Activated T-helper 1 cell treated with anti-CD3 and anti-CD28 coated beads, Interleukin-12 subunit alpha, Interleukin-12 subunit beta, Interleukin-2, Interleukin-4 antibody, amounts not matched to agents 30 ng/mL and 10 ng/mL and 1 ng/mL, durations not matched to agents 14 hours and 24 hours and 36 hours (primary cell): ENCODE data around the gene TMEM154. TPM values are rescaled to one million over a fixed set of nuclear protein-coding genes. Genes with fewer than 3 reads are reported as not detected.

ENCODE experiments used
- DNase-seq: peaks from one replicate; pipeline ENCODE4 v3.0.0; 2021; ENCODE audit warnings: low spot score
- H3K27ac Mint-ChIP-seq: one replicate; pipeline ENCODE4 v1.8.0; 2021; ENCODE audit warnings: mild to moderate bottlenecking, mixed read lengths
- H3K27me3 Mint-ChIP-seq: one replicate; pipeline ENCODE4 v1.8.0; 2022; ENCODE audit warnings: mild to moderate bottlenecking, moderate library complexity, mixed read lengths; ENCODE audit not compliant: insufficient read depth
- H3K36me3 Mint-ChIP-seq: one replicate; pipeline ENCODE4 v1.8.0; 2021; ENCODE audit warnings: low read depth, mixed read lengths
- H3K4me1 Mint-ChIP-seq: one replicate; pipeline ENCODE4 v1.8.0; 2021; ENCODE audit warnings: low read depth, mixed read lengths
- H3K4me3 Mint-ChIP-seq: one replicate; pipeline ENCODE4 v1.8.0; 2021; ENCODE audit warnings: mild to moderate bottlenecking, moderate library complexity, mixed read lengths
- H3K9me3 Mint-ChIP-seq: one replicate; pipeline ENCODE4 v1.8.0; 2021; ENCODE audit warnings: mixed read lengths
- intact Hi-C: fragments of 100-400 bp; cut with micrococcal nuclease; formaldehyde crosslinking; loops from one replicate; pipeline ENCODE4 v1.15.1; 2024
- total RNA-seq: library from RNA; stranded (reverse); gene quantifications from 2 replicates; pipeline ENCODE4 v1.2.3, GENCODE V29; 2022

Gene TMEM154
- total RNA-seq, 1 donor from 2014 or later: 13.0 TPM

DNA sequence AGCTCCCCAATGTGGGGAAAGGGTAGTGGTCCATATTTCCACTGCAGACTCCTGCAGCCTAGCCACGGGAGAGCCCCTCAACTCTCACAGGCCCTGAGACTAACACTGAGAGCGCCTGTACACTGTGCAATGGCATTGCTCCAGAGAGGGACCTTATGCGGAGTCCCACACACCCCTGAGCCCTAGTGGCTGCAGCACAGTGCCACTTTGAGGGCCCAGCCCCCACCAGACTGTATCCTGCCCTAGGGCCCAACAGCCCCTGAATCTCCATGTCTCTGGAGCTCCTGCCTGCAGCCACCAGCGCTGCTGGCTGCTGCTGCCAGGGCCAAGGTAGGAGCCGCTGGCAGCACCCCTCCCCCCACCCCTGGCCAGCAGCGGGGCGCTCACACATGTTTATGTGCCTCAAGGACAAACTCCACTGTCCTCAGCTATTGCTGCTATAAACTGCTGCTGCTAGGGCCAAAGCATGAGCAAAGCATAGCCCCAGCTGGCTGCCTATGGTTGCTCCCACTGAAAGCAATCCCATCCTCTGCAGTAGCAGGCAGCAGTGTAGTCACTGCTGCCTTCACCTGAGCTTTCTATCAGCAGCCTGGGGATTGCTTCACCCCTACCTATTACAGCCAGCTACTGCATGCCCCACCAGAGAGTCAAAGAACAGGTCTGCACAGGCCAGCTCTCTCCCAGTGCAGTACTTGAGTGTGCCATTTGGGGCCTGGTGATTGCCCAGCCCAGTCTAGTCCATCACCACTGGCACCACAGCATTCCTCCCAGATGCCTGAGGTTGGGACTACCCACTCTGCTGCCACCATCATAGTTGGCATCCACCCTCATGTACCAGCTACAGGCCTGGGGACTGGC, 24.3 kb downstream of the TMEM154 start:
- peaks cover 2% of the 10 kb centered on the region for H3K27me3 Mint-ChIP-seq
- H3K4me3 Mint-ChIP-seq: no peak overlapping the region
- intact Hi-C loops: no loop called here
- H3K27ac Mint-ChIP-seq: no peak overlapping the region
- H3K9me3 Mint-ChIP-seq: peaks cover 38% of the 10 kb centered on the region
- peaks cover 36% of the 10 kb centered on the region for H3K36me3 Mint-ChIP-seq
- H3K4me1 Mint-ChIP-seq: peaks cover 27% of the 10 kb centered on the region
- DNase-seq: no peak

DNA sequence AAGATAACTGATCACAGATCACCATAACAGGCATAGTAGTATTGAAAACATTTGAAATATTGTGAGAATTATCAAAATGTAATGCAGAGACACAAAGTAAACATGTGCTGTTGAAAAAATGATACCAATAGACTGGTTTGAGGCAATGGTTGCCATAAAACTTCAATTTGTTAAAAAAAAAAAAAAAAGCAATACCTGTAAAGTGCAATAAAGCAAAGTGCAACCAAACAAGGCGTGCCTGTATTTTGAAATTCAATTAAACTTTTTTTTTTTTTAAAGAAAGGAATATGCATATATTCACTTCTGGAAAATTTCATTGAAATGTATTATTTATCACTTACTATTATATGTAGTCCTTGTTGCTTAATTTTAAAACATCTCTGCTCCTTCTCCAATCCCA, 27.7 kb downstream of the TMEM154 start:
- Mint-ChIP-seq H3K9me3 (peaks cover 12% of the 10 kb centered on the region), H3K27ac (no peak overlapping the region), H3K4me1 (peaks cover 26% of the 10 kb centered on the region), H3K27me3 (peaks cover 3% of the 10 kb centered on the region), H3K36me3 (peaks cover 33% of the 10 kb centered on the region), H3K4me3 (no peak overlapping the region)
- intact Hi-C loops: no loop called here
- DNase-seq: no peak

DNA sequence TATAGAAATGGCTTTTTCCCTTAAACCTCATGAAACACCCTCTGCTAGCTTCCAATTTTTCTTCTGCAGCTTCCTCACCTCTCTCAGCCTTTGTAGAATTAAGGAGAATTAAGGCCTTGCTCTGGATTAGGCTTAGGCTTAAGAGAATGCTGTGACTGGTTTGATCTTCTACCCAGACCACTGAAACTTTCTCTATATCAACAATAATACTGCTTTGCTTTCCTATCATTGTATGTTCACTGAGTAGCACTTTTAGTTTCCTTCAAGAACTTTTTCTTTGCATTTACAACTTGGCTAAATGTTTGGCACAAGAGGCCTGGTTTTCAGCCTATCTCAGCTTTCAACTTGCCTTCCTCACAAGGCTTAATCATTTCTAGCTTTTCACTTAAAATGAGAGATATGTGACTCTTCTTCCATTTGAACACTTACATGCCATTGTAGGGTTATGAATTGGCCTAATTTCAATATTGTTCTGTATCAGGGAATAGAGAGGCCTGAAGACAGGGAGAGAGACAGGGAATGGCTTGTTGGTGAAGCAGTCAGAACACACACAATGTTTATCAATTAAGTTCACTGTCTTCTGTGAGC, 28.2 kb downstream of the TMEM154 start:
- no peak for DNase-seq
- Mint-ChIP-seq H3K27ac (peak overlapping the region; percentile 14), H3K4me1 (peaks cover 26% of the 10 kb centered on the region), H3K36me3 (peaks cover 33% of the 10 kb centered on the region), H3K4me3 (no peak overlapping the region), H3K9me3 (peaks cover 6% of the 10 kb centered on the region), H3K27me3 (peaks cover 3% of the 10 kb centered on the region)
- intact Hi-C loops: no loop called here

DNA sequence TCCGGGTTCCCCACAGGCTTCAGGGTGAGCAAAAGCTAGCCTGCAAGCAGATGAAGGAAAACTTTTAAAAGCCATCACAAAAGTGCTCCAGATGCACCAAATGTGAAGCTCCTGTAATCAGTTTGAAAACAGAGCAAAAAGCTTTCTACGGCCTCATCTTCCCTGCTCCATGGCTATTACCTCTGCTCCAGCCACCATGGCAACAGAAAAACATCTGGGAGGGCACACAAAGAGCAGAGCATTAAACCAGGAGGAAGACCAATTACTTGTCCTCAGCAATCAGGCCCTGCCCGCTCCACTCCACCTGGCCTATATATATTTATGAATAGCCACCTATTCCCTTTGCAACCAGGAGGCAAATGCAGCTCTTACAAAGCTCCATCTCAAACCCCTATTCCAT, 33.6 kb downstream of the TMEM154 start:
- peaks cover 38% of the 10 kb centered on the region for H3K4me1 Mint-ChIP-seq
- no peaks in the 10 kb centered on the region for H3K9me3 Mint-ChIP-seq
- intact Hi-C loops: no loop called here
- H3K4me3 Mint-ChIP-seq: no peak overlapping the region
- H3K27me3 Mint-ChIP-seq: peaks cover 3% of the 10 kb centered on the region
- H3K36me3 Mint-ChIP-seq: peaks cover 32% of the 10 kb centered on the region
- DNase-seq: no peak
- H3K27ac Mint-ChIP-seq: no peak overlapping the region

DNA sequence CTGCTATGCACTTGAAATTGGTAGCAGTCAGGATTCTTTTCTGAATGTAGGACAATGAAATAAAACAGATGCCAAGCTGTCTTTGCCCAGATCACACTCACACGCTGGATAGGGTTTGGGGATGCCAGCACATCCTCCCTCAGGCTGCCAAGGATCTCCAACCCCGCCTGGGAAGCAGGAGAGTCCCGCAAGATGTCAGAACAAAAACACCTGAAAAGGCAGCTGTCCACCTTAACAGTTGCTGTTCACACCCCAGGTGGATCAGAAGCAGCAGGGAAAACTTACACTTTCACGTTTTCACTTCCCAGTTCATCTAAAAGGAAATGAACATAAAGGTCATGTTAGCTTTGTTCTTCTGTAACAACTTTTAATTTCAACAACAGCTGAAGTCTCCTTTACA, 35.7 kb downstream of the TMEM154 start:
- H3K27me3 Mint-ChIP-seq: no peaks in the 10 kb centered on the region
- intact Hi-C loops: loop anchor here (5.0 kb wide), 1 partner anchor 92 kb away; no protein-coding TSS in a partner anchor

DNA sequence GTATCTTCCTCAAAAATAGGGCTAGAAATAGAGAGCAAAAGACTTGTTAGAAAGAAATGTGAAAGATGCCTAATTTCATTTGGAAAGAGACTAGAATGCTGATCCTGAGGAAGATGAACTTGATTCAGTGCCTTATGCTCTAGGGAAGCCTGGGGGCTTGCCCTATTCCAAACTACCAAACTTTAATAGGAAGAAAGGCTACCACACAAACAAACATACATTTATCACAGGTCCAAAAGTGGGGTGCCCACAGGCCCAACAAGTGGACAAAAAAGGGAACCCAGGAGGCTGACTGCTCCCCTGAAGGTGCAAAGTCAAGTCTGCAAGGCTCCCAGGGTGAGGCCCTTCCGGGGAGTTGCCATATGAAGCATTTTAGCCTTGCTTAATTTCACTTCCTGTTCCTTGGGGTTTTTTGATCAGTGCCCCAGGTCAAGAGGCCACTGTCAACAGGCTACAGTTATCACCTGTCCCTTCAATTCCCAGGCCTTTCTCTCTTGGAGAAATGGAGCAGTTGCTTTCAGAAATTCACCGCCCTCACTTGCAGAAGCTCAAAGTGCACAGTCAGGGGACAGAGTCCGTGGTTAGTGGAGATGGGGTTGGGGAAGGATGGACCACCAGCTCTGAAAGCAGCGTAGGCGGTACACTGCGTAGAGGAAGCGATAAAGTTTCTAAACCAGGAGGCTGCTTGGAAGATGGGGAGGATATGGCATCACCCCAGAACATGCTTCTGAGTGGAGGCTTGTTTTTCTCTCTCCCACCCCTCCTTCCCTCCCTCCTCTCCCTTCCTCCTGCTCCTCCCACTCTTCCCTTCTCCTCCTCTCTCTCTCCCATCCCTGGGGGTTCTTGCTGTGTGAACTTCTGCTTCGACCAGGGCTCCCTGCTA, 36.4 kb downstream of the TMEM154 start:
- Mint-ChIP-seq H3K9me3 (no peaks in the 10 kb centered on the region), H3K36me3 (peaks cover 24% of the 10 kb centered on the region), H3K27ac (peak overlapping the region; percentile 63), H3K4me3 (no peak overlapping the region), H3K4me1 (peaks cover 34% of the 10 kb centered on the region), H3K27me3 (no peaks in the 10 kb centered on the region)
- DNase-seq: no peak
- intact Hi-C loops: loop anchor here (5.0 kb wide), 1 partner anchor 91 kb away; no protein-coding TSS in a partner anchor

More for the DNA sequence above, 35.7 kb downstream of the TMEM154 start:
- no peak overlapping the region for H3K27ac Mint-ChIP-seq
- H3K4me1 Mint-ChIP-seq: peaks cover 34% of the 10 kb centered on the region
- DNase-seq: no peak
- H3K36me3 Mint-ChIP-seq: peaks cover 24% of the 10 kb centered on the region
- H3K9me3 Mint-ChIP-seq: no peaks in the 10 kb centered on the region
- H3K4me3 Mint-ChIP-seq: no peak overlapping the region

DNA sequence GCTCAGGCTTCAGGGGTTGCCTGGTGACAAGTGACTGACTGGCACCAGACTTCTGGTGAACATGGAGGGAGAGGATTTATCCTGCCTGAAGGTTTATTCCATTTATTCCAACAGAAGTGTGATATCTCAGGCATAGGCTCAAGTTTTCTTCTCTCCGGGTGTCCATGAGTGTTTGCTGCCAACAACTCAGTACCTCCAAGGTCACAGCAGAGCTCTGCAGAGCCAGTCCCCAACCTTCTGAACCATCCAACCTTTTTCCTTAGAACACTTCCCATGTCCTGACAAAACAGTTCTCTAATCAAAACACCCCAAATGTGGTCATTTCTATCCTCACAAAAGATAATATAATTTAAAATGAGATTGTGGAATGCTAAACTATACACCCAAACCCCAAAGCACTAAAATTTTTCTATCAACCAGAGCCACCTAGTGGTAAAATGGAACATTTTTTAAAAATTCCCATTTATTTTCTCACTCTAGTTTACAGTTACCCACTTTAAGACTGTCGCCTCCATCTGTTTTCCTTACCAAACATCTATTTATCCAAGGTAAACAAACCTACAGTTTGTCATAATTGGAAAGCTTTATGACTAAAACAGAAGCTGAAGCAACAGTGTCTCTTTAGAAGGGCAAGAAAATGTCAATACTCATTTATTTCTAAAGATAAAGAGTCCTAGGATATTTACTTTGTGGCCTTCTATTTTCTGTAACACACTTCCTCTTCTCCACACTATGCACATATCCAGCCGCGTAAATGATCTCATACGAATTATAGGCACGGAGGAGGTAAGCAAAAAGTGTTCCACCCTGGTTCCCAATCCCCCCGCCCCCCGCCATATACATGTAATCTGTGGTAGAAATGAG, 39.5 kb downstream of the TMEM154 start:
- Mint-ChIP-seq H3K4me3 (no peak overlapping the region), H3K27ac (no peak overlapping the region), H3K27me3 (no peaks in the 10 kb centered on the region), H3K4me1 (peaks cover 42% of the 10 kb centered on the region), H3K36me3 (peaks cover 18% of the 10 kb centered on the region), H3K9me3 (no peaks in the 10 kb centered on the region)
- no peak for DNase-seq
- intact Hi-C loops: loop anchor here (1.0 to 5.0 kb wide), 8 partner anchors 41 to 232 kb away; partner anchors contain the start of gene FBXW7

DNA sequence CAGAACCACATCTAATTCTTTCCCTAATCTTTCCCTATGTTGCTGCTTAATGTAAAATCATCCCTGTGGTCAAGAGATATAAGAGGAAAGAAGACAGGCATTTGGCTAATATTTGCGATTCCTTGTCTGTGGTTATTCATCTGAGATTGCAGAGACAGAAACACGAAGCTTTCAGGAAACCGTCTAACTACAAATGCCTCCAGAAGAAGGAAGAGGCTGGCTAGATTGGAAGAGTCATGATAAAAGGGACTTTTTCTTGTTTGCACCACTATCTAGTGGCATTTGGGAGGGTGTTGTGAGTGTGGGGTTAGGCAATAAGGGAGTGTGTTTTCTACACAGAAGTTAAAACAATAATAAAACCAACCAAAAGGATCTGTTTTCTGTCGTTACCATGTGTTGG, 43.9 kb downstream of the TMEM154 start:
- H3K27me3 Mint-ChIP-seq: no peaks in the 10 kb centered on the region
- H3K4me1 Mint-ChIP-seq: peaks cover 25% of the 10 kb centered on the region
- peaks cover 24% of the 10 kb centered on the region for H3K36me3 Mint-ChIP-seq
- H3K4me3 Mint-ChIP-seq: no peak overlapping the region
- H3K9me3 Mint-ChIP-seq: no peaks in the 10 kb centered on the region
- no peak for DNase-seq
- no peak overlapping the region for H3K27ac Mint-ChIP-seq
- intact Hi-C loops: no loop called here

DNA sequence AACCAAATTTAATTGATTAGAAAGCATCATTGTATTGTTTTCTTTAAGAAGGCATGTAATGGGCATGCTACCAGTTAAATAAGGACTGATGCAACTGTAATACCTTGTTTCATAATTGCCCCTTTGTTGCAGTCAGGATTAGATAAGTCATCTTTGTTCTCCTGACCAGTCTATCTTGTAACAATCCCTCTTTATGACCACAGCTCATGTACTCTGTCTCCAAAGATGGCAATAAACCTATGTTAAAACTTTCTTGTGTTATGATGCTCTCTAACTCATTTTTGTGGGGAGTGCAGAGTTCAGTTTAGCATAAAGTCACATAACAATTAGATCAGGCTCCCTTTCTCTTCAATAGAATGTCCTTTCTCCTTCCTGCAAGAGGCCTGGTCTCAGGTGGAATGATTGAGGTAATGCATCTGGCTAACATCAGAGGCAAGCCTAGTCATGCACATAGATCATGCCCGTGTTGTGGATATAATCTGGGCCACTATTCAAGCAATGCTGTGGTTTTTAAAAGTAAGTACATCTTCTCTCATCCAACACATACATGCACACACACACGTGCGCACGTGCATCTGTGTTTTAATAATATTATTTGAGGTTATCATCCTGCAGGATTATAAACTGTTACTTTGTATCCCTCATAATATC, 45.6 kb downstream of the TMEM154 start:
- Mint-ChIP-seq H3K27ac (no peak overlapping the region), H3K4me1 (peaks cover 25% of the 10 kb centered on the region), H3K9me3 (no peaks in the 10 kb centered on the region), H3K27me3 (no peaks in the 10 kb centered on the region), H3K36me3 (peaks cover 24% of the 10 kb centered on the region), H3K4me3 (no peak overlapping the region)
- intact Hi-C loops: no loop called here
- no peak for DNase-seq

DNA sequence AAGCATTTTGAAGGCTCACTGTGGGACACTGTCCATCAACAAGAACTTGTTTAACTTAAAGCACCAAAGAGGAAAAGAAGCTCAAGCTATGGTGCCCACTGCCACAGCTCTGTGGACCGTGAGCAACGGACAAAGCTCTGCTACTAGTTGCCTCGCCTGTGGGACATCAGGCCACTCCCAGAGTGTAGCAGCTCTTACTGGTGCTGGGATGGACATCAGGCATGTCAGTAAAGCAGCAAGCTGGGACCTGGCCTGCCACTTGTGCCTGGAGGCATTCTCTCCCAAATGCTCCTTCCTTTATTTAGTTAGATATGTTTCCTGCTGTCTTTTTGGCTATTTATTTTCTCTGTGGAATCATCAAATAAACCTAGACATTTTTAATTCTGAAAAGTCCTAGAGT, 46.7 kb downstream of the TMEM154 start:
- intact Hi-C loops: no loop called here
- Mint-ChIP-seq H3K9me3 (no peaks in the 10 kb centered on the region), H3K27ac (no peak overlapping the region), H3K4me1 (peaks cover 25% of the 10 kb centered on the region), H3K4me3 (no peak overlapping the region), H3K36me3 (peaks cover 26% of the 10 kb centered on the region), H3K27me3 (no peaks in the 10 kb centered on the region)
- no peak for DNase-seq

DNA sequence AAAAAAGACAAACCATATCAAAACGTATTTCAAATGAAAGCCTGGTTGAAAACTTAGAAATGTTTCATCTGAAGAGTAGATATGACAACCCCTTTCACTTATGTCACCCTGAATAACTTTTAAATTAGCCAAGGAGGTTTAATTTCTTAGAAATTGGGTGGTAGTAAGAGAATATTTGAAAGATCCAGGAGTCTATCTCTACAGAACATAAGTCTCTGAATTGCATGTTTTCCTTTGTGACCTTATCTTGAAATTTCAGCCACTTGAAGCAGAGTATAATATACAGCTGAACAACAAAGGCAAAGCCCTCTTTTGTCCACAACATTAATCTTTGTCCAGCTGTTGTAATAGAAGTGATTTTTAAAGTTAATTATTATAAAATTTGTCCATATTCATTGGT, 49.5 kb downstream of the TMEM154 start:
- intact Hi-C loops: no loop called here
- Mint-ChIP-seq H3K27ac (no peak overlapping the region), H3K4me1 (peaks cover 10% of the 10 kb centered on the region), H3K27me3 (no peaks in the 10 kb centered on the region), H3K4me3 (no peak overlapping the region), H3K9me3 (no peaks in the 10 kb centered on the region), H3K36me3 (peaks cover 28% of the 10 kb centered on the region)
- no peak for DNase-seq

DNA sequence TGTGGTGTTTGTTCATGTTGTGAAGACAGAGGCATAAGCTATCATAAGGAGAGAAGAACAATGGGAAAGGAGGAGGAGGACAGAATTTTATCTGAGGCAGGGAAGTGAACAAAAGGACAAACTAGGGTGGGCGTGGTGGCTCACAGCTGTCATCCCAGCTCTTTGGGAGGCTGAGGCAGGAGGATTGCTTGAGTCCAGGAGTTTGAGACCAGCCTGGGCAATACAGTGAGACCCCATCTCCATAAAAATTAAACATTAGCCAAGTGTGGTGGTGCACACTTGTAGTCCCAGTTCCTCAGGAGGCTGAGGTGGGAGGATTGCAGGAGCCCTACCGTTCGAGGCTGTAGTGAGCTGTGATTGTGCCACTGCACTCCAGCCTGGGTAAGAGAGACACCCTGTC, 49.9 kb downstream of the TMEM154 start:
- H3K36me3 Mint-ChIP-seq: peaks cover 28% of the 10 kb centered on the region
- DNase-seq: no peak
- H3K27ac Mint-ChIP-seq: no peak overlapping the region
- intact Hi-C loops: no loop called here
- H3K9me3 Mint-ChIP-seq: no peaks in the 10 kb centered on the region
- no peaks in the 10 kb centered on the region for H3K27me3 Mint-ChIP-seq
- peaks cover 10% of the 10 kb centered on the region for H3K4me1 Mint-ChIP-seq
- no peak overlapping the region for H3K4me3 Mint-ChIP-seq
